GM18873 (cell line): ENCODE measurements around the gene AMBRA1.
"Not testable (repeated sequence)": the region's sequence is repeated elsewhere in the genome, so short reads cannot be mapped to it uniquely, and the experiment has no call there.

Source experiments
- ATAC-seq: cut with Tn5 transposase; IDR thresholded peaks from one replicate; pipeline ENCODE4 v1.9.1; 2021; ENCODE audit warnings: mild to moderate bottlenecking, moderate library complexity, moderate number of reproducible peaks; ENCODE audit not compliant: unreplicated experiment, low FRiP score

The AMBRA1 gene

GRCh38 chr11:46375392-46376101 is 218.3 kb downstream of the AMBRA1 start:
- no peak for ATAC-seq

GRCh38 chr11:46374815-46375214 is 219.0 kb downstream of the AMBRA1 start:
- ATAC-seq: no peak

DNA sequence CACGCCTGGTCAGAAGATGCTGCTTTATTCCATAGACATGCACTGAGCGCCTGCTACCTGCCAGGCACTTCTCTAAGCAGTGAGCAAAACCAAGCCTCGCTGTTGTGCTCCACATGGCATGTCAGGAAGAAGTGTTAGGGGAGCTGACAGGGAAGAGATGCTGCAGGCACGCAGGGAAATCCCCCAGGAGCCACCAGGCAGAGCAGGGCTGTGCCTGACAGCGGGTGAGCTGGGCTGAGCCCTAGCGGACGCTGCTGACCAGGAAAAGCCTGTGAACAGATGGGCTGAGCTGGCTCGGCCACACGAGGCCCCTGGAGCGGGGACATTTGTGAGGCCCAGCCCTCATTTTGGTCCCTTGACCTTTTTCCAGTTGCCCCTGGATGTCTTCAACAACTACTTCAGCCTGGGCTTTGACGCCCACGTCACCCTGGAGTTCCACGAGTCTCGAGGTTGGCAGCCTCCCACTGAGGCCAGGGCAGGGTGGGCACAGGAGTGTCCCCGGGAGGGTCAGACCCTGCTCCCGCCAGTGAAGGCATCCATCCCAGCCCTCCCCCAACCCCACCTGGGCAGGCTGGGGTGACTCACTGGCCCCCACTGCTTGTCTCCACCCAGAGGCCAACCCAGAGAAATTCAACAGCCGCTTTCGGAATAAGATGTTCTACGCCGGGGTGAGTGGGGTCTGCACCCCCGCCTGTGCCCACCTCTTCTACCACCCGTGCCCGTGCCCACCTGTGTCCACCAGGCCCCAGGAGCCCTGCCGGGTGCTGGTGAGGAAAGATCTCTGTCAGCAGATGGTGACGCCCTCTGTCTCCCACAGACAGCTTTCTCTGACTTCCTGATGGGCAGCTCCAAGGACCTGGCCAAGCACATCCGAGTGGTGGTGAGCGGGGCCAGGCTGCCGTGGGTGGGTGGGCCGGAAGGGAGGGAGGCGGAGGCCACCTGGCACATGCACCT is 219.8 kb downstream of the AMBRA1 start:
- ATAC-seq: no peak

DNA sequence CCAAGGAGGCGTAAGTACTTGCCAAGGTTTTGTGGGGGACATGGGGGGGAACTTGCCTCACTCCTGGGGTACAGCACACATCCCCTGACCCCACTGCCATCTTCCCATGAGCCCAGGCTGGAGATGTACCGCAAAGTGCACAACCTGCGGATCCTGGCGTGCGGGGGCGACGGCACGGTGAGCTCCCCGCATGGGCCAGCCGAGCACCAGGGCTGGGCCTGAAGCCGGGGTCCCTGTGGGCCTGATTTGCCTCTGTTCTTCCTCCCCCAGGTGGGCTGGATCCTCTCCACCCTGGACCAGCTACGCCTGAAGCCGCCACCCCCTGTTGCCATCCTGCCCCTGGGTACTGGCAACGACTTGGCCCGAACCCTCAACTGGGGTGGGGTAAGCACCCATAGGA is 221.3 kb downstream of the AMBRA1 start:
- ATAC-seq: not testable (repeated sequence)

DNA sequence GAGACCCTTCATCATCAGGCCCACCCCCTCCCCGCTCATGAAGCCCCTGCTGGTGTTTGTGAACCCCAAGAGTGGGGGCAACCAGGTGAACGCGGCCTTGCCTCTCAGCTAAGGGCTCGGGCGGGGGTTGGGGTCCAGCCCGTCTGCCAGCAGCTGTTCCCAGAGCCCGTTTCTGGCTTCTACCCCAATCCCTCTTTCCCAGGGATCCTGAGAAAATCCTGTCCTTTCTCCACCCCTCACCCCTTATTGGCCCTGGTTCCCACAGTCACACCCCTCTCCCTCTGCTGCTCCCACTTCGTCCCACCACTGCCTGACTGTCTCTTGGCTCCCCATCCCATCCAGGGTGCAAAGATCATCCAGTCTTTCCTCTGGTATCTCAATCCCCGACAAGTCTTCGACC is 221.7 kb downstream of the AMBRA1 start:
- ATAC-seq: no peak

GRCh38 chr11:46371262-46371661 is 222.6 kb downstream of the AMBRA1 start:
- ATAC-seq: not testable (repeated sequence)

GRCh38 chr11:46370253-46370652 is 223.6 kb downstream of the AMBRA1 start:
- no peak for ATAC-seq

- no peak for ATAC-seq
These were observed 224.2 kb downstream of the AMBRA1 start for GRCh38 chr11:46369458-46370152.

- no peak for ATAC-seq
These were observed 225.9 kb downstream of the AMBRA1 start for GRCh38 chr11:46367916-46368267.

DNA sequence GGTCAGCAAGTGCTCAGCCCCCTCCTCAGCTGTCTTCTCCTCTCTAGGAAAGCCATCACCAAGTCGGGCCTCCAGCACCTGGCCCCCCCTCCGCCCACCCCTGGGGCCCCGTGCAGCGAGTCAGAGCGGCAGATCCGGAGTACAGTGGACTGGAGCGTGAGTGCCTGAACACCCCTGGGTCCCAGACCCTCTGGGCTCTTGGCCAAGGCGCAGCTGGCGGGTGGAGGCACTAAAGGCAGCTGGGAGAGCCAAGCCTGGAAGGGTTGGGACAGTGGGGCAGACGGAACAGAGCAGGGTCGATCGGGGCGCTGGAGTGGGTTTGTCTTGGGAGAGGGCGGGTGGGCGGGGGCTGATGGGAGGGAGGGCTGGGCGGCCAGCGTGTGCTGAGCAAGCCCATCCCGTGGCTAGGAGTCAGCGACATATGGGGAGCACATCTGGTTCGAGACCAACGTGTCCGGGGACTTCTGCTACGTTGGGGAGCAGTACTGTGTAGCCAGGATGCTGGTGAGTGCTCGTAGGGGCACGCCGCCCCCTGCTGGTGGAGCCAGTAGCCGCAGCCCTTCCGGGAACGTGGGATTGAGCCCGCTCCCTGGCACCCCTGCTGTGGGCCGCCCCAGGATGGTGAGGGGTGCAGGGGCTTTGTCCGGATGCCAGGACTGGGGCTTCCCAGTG is 226.4 kb downstream of the AMBRA1 start:
- peak; percentile 41 for ATAC-seq

- ATAC-seq: no peak
These were observed 227.1 kb downstream of the AMBRA1 start for GRCh38 chr11:46366661-46367161.

DNA sequence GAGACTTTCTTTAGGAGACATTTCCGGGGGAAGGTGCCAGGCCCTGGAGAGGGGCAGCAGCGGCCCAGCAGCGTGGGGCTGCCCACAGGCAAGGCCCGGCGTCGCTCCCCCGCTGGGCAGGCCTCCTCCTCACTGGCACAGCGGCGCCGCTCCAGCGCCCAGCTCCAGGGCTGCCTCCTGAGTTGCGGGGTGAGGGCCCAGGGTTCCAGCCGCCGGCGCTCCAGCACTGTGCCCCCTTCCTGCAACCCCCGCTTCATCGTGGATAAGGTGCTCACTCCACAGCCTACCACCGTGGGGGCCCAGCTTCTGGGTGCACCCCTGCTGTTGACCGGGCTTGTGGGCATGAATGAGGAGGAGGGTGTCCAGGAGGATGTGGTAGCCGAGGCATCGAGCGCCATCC is 227.6 kb downstream of the AMBRA1 start:
- no peak for ATAC-seq

- ATAC-seq: no peak
These were observed 229.0 kb downstream of the AMBRA1 start for GRCh38 chr11:46364791-46365190.

DNA sequence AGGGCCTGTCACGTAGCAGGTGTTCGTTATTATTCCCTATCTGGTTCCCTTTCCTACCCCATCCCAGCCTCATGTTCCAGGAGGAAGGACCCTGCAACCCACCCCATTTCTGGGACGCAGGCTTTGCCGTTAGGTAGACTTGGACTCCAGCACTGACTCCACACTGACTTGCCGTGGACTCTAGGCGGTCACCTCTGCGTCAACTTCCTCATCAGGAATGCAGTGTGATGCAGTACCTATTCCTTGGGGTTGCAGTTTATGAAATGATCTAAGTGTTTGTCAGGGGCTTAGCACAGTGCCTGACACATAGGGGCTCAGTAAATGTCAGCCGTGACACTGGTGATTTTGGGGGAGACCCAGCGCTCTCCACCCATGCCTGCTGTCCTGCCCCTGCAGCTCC is 229.8 kb downstream of the AMBRA1 start:
- no peak for ATAC-seq

GRCh38 chr11:46363455-46364005 is 230.3 kb downstream of the AMBRA1 start:
- no peak for ATAC-seq

- ATAC-seq: no peak
These were observed 230.8 kb downstream of the AMBRA1 start for GRCh38 chr11:46363031-46363407.

DNA sequence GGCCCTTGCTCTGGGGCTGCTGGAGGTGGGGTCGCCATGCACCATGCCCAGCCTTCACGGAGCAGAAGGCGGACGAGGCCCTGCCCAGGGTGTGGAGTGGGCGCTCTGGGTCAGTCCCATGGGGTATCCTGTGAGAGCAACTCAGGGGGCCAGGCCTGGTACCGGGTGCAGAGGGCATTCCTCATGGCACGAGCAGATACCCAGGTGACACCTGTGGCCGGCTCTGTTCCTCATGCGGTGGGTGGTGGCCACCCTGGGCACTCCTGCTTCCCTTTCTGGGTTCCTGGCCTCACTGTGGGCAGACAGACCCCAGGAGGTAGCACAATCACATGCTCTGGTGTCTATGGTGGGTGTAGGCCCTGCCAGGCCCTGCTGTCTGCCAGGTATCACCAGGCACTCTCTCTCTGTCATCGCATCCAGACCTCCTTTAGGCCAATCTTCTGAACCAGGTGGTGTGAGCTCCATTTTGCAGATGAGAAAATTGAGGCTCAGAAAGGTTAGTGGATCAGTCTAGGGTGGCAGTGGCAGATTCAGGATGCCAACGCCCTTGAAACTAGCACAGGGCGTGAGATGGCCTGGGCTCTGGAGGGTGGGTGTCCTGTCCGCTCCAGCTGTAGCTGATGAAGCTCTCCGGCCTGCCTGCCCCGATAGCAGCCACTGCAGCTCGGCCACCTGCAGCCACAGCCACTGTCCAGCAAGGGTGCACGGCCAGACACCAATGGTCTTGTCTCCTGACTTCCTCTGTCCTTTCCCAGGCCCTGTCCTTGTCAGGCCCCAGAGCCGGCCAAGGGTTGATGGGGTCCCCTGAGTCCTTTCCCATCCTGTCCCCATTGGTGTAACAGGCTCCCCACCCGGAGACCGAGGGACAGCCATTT is 231.4 kb downstream of the AMBRA1 start:
- no peak for ATAC-seq

DNA sequence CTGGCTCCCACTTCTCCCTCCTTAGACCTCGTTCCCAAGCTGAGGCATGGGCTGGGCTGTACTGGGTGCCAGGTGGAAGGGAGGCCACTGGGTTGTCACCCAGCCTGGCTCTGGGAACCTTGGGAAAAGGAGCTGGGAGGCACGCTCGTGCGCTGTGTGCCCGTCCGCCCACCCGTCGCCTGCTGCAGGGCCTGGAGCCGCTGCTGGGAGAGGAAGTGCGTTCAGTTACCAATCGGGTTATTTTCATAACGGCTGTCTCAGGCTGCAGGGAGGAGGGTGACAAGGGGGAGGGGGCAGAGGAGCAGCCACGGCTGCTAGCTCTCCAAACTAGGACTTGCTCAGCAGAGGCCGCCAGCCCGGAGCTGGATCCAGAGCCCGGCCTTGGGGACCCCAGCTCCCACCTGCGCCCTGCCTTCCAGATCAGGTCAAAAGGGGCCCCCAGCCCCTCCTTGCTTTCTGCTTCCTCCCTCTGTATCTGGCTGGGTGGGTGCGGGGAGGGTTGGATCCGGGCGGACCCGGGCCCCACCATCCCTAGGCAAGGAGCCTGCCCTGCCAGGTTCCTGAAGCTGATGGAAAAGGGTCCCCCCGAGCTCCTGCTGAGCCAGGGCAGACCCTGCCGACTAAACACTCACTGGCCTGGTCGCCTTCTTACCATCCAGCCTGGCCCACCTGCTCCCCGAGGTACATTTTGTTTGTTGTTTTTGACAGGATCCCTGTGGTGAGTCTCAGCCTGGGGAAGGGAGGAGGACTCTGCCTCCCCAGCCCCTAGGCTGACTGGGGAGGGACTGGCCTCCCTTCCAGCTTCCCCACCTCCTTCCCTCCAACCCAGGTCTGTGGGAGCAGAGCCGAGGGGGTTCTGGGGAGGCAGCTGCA is 232.3 kb downstream of the AMBRA1 start:
- ATAC-seq: peak; percentile 49
